Measurements from ENCODE around the gene SSH3.
A peak's percentile ranks its signal among the peaks of the same experiment; 100 is the strongest.

SSH3 gene

GRCh38 chr11:67292671-67293070, 10.7 kb upstream of the SSH3 start:
- Mint-ChIP-seq H3K9me3 (peaks cover 13 to 16% of the 10 kb centered on the region in 2 donors), H3K27me3 (no peaks in the 10 kb centered on the region), H3K4me1 (peaks cover 63% of the 10 kb centered on the region), H3K4me3 (peak overlapping the region in 1 of 2 donors; percentile 0), H3K27ac (peak overlapping the region in 1 of 2 donors; percentile 8)
- ATAC-seq (no peak), DNase-seq (no peak)

- ATAC-seq (no peak), DNase-seq (no peak)
- no peaks in the 10 kb centered on the region for H3K27me3 Mint-ChIP-seq
- H3K9me3 Mint-ChIP-seq, result peaks cover 13 to 16% of the 10 kb centered on the region in 2 donors
- peaks cover 63% of the 10 kb centered on the region for H3K4me1 Mint-ChIP-seq
- H3K4me3 Mint-ChIP-seq, result peak overlapping the region; percentile 0 to 1
- no peak overlapping the region for H3K27ac Mint-ChIP-seq
These were observed 10.2 kb upstream of the SSH3 start for GRCh38 chr11:67293090-67293489.

- DNase-seq (no peak), ATAC-seq (no peak)
- H3K27me3 Mint-ChIP-seq, result no peaks in the 10 kb centered on the region
- peaks cover 55% of the 10 kb centered on the region for H3K4me1 Mint-ChIP-seq
- H3K4me3 Mint-ChIP-seq, result no peak overlapping the region
- peak overlapping the region in 1 of 2 donors; percentile 54 for H3K27ac Mint-ChIP-seq
- H3K9me3 Mint-ChIP-seq, result peaks cover 13 to 16% of the 10 kb centered on the region in 2 donors
These were observed 7.5 kb upstream of the SSH3 start for GRCh38 chr11:67295846-67296245.

- Mint-ChIP-seq H3K4me3 (no peak overlapping the region), H3K9me3 (peaks cover 13 to 16% of the 10 kb centered on the region in 2 donors), H3K27ac (peak overlapping the region in 1 of 2 donors; percentile 20), H3K27me3 (no peaks in the 10 kb centered on the region), H3K4me1 (peaks cover 37% of the 10 kb centered on the region)
- ATAC-seq (no peak), DNase-seq (no peak)
These were observed 4.5 kb upstream of the SSH3 start for GRCh38 chr11:67298786-67299185.

GRCh38 chr11:67299471-67300191, 3.7 kb upstream of the SSH3 start:
- H3K9me3 Mint-ChIP-seq, result peaks cover 13 to 16% of the 10 kb centered on the region in 2 donors
- H3K4me1 Mint-ChIP-seq, result peaks cover 35% of the 10 kb centered on the region
- ATAC-seq (no peak), DNase-seq (no peak)
- H3K4me3 Mint-ChIP-seq, result no peak overlapping the region
- no peak overlapping the region for H3K27ac Mint-ChIP-seq
- no peaks in the 10 kb centered on the region for H3K27me3 Mint-ChIP-seq

GRCh38 chr11:67300256-67300755, 3.0 kb upstream of the SSH3 start:
- H3K27me3 Mint-ChIP-seq, result no peaks in the 10 kb centered on the region
- peaks cover 13 to 16% of the 10 kb centered on the region in 2 donors for H3K9me3 Mint-ChIP-seq
- DNase-seq (no peak), ATAC-seq (no peak)
- H3K4me1 Mint-ChIP-seq, result peaks cover 40% of the 10 kb centered on the region
- H3K4me3 Mint-ChIP-seq, result no peak overlapping the region
- no peak overlapping the region for H3K27ac Mint-ChIP-seq

- peaks cover 13 to 15% of the 10 kb centered on the region in 2 donors for H3K9me3 Mint-ChIP-seq
- ATAC-seq (no peak), DNase-seq (no peak)
- H3K27me3 Mint-ChIP-seq, result no peaks in the 10 kb centered on the region
- H3K27ac Mint-ChIP-seq, result no peak overlapping the region
- H3K4me1 Mint-ChIP-seq, result peaks cover 40% of the 10 kb centered on the region
- H3K4me3 Mint-ChIP-seq, result no peak overlapping the region
These were observed 2.5 kb upstream of the SSH3 start for GRCh38 chr11:67300756-67301312.

GRCh38 chr11:67301313-67301921, 1.9 kb upstream of the SSH3 start:
- Mint-ChIP-seq H3K27ac (no peak overlapping the region), H3K27me3 (no peaks in the 10 kb centered on the region), H3K9me3 (peaks cover 7 to 9% of the 10 kb centered on the region in 2 donors), H3K4me1 (peaks cover 34% of the 10 kb centered on the region), H3K4me3 (no peak overlapping the region)
- no peak for DNase-seq
- ATAC-seq, result no peak

GRCh38 chr11:67301951-67302516, 1.3 kb upstream of the SSH3 start:
- H3K4me1 Mint-ChIP-seq, result peaks cover 34% of the 10 kb centered on the region
- ATAC-seq (no peak), DNase-seq (no peak)
- no peaks in the 10 kb centered on the region for H3K27me3 Mint-ChIP-seq
- H3K27ac Mint-ChIP-seq, result no peak overlapping the region
- H3K9me3 Mint-ChIP-seq, result peaks cover 1 to 3% of the 10 kb centered on the region in 2 donors
- H3K4me3 Mint-ChIP-seq, result peak overlapping the region in 1 of 2 donors; percentile 77

GRCh38 chr11:67302571-67303131, 679 bp upstream of the SSH3 start:
- H3K4me1 Mint-ChIP-seq, result peaks cover 32% of the 10 kb centered on the region
- peak in 1 of 2 donors; percentile 15 for DNase-seq

GRCh38 chr11:67303835-67304411, 593 bp downstream of the SSH3 start:
- Mint-ChIP-seq H3K27me3 (no peaks in the 10 kb centered on the region), H3K4me3 (peak overlapping the region; percentile 67 to 77), H3K9me3 (no peaks in the 10 kb centered on the region), H3K4me1 (peaks cover 20% of the 10 kb centered on the region), H3K27ac (no peak overlapping the region)
- DNase-seq, result peak in 1 of 2 donors; percentile 28
- ATAC-seq, result peak; percentile 50

More at GRCh38 chr11:67302571-67303131, 679 bp upstream of the SSH3 start:
- peak overlapping the region; percentile 39 to 77 for H3K4me3 Mint-ChIP-seq
- no peak overlapping the region for H3K27ac Mint-ChIP-seq
- H3K27me3 Mint-ChIP-seq, result no peaks in the 10 kb centered on the region
- ATAC-seq, result peak; percentile 35
- H3K9me3 Mint-ChIP-seq, result no peaks in the 10 kb centered on the region

GRCh38 chr11:67304511-67305113, 1.3 kb downstream of the SSH3 start:
- H3K9me3 Mint-ChIP-seq, result no peaks in the 10 kb centered on the region
- H3K27me3 Mint-ChIP-seq, result no peaks in the 10 kb centered on the region
- peak overlapping the region; percentile 52 to 82 for H3K27ac Mint-ChIP-seq
- peaks cover 20% of the 10 kb centered on the region for H3K4me1 Mint-ChIP-seq
- ATAC-seq (no peak), DNase-seq (no peak)
- peak overlapping the region in 1 of 2 donors; percentile 77 for H3K4me3 Mint-ChIP-seq

GRCh38 chr11:67306769-67307544, 3.6 kb downstream of the SSH3 start:
- H3K27ac Mint-ChIP-seq, result no peak overlapping the region

GRCh38 chr11:67307545-67308001, 4.2 kb downstream of the SSH3 start:
- H3K27me3 Mint-ChIP-seq, result no peaks in the 10 kb centered on the region
- peaks cover 25% of the 10 kb centered on the region for H3K4me1 Mint-ChIP-seq
- ATAC-seq (no peak), DNase-seq (no peak)
- no peaks in the 10 kb centered on the region for H3K9me3 Mint-ChIP-seq
- H3K27ac Mint-ChIP-seq, result no peak overlapping the region
- H3K4me3 Mint-ChIP-seq, result no peak overlapping the region

More at GRCh38 chr11:67306769-67307544, 3.6 kb downstream of the SSH3 start:
- Mint-ChIP-seq H3K9me3 (no peaks in the 10 kb centered on the region), H3K27me3 (no peaks in the 10 kb centered on the region), H3K4me3 (no peak overlapping the region), H3K4me1 (peaks cover 25% of the 10 kb centered on the region)
- ATAC-seq (no peak), DNase-seq (no peak)

Data from stimulated activated naive CD8-positive, alpha-beta T cell treated with anti-CD3 and anti-CD28 coated beads, Interleukin-15, amount 100 ng/mL, for 72 hours (primary cell).